NCI-H69 (cell line): ENCODE results near the gene SERPINB5.
"Not testable (repeated sequence)": the region's sequence is repeated elsewhere in the genome, so short reads cannot be mapped to it uniquely, and the experiment has no call there.

Source experiments
- DNase-seq: peaks from one replicate; lab custom pipeline; 2025; lab: John Stamatoyannopoulos, UW

Gene SERPINB5, protein sequence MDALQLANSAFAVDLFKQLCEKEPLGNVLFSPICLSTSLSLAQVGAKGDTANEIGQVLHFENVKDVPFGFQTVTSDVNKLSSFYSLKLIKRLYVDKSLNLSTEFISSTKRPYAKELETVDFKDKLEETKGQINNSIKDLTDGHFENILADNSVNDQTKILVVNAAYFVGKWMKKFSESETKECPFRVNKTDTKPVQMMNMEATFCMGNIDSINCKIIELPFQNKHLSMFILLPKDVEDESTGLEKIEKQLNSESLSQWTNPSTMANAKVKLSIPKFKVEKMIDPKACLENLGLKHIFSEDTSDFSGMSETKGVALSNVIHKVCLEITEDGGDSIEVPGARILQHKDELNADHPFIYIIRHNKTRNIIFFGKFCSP

DNA sequence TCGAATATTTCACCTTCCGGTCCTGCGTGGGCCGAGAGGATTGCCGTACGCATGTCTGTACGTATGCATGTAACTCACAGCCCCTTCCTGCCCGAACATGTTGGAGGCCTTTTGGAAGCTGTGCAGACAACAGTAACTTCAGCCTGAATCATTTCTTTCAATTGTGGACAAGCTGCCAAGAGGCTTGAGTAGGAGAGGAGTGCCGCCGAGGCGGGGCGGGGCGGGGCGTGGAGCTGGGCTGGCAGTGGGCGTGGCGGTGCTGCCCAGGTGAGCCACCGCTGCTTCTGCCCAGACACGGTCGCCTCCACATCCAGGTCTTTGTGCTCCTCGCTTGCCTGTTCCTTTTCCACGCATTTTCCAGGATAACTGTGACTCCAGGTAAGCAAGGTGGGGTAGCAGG lies at the start of gene SERPINB5:
Gene SERPINB5, plus strand, starts transcription at position 291 of the 400 bp plus-strand sequence. CDS start 7,471 bp downstream, outside the sequence.
- peak; percentile 95 for DNase-seq

DNA sequence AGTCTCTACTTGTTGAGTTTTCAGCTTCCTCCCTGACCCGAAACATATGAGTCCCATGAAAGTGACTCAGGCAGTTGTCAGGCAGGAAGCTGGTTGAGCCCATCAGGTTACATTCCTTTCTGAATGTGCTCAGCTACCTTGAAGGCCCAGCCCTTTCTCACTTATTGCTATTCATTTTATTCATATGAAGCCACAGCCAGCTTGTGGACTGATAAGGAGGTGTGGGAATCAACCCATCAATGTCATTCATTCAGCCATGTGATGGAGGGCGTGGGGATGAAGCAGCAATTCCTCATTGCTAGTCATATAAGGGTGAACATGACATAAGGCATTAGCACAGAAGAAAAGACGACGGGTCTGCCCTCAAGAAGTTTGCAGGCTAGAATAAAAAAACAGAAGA lies 49.2 kb upstream of the SERPINB5 start:
- no peak for DNase-seq

DNA sequence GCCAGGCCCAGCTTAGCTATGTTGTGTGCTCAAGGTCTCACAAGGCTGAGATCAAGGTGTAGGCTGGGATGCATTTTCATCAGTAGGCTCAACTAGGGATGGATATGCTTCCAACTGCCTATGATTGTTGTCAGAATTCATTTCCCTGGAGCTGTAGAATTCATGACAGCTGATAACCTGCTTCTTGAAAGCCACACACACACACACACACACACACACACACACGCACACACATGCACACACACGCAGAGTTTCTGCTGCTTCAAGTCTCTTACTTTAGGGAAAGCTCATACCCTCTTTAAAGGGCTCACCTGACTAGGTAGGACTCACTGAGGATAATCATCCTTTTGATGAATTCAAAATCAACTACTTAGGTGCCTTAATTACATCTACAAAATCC lies 46.2 kb upstream of the SERPINB5 start:
- no peak for DNase-seq

DNA sequence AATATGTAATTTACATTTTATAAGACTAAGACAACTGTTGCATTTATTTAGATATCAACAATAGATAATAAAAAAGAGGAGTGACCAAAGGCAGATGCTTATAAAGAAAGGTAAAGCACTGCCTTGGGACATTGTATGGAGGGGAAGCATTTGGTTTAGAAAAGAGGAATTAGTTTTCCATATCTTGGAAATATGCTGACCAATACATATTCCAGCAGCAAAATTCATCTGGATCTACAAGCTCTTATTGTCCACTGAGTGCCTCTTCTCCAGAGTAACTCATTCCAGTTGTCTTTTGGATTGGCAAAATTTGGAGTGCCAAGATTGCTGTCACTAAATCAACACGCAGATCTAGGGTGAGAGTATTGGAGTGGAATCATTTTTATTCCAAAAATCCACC lies 45.6 kb upstream of the SERPINB5 start:
- DNase-seq: no peak

DNA sequence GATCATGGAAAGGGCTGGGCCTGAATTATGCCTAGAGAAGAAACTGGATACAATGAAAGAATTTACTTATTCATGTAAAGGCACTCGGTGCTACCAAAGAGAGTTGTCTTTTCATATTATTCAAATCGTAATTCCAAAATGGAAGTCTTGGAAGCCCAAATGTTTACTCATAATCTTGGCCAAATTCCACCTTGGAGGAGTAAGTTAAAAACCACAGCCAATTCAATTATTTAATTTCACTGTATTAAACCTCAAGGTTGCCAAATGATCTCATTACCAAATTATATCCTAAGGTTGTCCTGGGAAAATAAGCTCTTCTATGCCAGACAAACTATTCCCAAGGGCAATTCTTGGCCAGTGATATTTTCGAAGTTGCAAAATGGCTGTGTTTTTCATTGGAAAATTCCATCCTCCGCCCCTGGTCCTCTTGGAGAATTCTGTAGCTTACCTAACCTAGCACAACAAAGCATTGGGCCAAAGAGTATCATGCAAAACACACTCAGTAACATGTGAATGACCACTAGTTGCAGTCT lies 43.4 kb upstream of the SERPINB5 start:
- DNase-seq: no peak

DNA sequence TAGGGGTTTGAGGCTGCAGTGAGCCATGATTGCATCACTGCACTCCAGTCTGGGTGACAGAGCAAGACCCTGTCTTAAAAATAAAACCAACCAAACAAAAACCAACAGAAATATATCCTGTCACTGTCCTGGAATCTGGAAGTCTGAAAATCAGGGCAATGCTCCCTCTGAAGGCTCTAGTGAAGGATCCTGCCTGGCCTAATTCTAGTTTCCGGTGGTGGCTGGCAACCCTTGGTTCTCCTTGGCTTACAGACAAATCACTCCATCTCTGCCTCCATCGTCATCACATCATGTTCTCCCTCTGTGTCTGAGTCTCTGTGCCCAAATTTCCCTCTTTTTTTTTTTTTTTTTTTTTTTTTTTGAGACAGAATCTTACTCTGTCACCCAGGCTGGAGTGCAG lies 38.6 kb upstream of the SERPINB5 start:
- DNase-seq: no peak

DNA sequence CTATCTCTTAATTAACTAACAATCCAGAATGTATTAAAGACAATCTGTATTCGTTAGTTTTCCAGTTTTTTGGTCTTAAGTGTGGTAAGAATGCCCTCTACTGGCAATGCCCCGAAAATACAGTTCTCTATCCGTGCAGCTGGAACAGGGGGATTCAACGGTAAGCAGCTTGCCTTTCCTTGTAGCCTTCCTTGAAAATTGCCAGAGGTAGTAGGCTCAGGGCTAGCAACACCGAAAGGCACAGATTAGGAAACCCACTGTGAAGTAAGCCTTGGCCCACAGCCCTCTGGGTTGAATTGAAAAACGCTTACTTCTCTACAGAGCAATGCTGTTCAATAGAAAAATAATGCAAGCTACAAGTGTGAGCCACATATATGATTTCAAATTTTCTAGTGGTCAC lies 37.4 kb upstream of the SERPINB5 start:
- DNase-seq: peak; percentile 84

DNA sequence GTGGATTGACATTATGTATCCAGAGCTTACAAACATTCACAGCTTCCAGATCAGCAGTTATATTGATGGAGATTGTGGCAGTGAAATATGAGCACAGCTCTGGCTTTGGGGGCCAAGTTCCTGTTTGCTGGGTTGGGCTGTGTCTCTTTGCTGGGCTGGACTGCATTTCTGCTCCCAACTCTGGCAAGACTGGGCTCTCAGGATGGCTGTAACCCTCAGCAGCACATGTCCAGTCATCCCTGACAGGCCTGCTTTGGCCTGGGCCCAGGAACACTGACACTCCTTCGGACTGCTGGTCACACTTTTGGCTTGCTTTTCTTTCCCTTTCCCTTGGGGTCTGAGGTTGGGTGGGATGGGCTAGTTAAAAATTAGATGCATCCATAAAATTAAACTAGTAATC lies 36.5 kb upstream of the SERPINB5 start:
- DNase-seq: no peak

DNA sequence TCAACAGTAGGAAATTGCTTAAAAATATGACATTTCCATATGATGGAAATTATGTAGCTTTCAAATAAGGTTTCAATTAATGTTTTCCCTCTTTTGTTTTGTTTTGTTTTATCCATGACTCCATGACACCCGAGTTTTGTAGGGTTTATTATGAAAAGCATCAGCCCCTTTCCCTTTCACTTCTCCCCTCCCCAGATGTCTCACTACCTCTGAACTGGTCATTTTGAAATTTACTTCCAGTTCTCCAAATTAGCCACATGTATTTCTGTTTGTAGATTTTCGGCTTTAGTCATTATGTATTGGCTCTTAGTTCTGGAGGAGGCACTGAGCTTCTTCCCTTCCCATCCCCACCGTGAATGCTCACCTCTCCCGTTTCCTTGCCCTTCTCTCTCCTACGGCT lies 35.9 kb upstream of the SERPINB5 start:
- DNase-seq: no peak

DNA sequence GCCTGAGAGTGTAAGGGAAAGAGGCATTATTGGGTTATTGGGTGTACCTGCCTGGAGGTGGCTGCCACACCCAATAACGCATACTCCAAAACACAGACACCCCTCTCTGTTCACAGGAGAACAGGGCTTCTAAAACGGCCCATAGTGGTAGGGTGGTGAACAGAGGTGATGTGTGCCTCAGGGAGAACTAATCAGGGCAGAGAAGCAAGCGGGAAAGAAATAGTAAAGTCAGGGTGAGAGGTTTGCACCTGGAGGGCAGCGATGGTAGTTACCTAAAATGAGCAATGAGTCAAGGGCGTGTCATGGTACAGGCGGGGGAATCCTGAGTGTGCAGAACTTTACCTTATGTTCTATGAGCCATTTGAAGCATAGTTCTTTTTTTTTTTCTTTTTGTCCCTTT lies 32.9 kb upstream of the SERPINB5 start:
- DNase-seq: no peak

DNA sequence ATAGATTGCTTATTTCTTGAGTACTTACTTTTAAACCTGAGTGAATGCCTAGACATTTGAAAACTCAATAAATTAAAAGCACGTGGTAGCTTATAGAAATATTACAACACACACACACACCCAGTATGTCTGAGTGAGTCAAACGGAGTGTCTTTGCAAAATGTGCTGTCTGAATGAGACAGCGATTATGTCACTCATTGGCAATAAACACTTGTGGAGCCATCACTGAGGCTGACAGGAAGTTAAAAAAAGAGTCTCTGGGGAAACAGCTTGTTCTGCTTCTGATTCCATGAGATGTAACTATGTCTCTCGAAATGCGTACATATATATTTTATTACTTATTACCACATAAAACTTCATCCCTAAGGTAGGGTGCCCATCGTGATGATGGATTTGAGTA lies 32.2 kb upstream of the SERPINB5 start:
- no peak for DNase-seq

DNA sequence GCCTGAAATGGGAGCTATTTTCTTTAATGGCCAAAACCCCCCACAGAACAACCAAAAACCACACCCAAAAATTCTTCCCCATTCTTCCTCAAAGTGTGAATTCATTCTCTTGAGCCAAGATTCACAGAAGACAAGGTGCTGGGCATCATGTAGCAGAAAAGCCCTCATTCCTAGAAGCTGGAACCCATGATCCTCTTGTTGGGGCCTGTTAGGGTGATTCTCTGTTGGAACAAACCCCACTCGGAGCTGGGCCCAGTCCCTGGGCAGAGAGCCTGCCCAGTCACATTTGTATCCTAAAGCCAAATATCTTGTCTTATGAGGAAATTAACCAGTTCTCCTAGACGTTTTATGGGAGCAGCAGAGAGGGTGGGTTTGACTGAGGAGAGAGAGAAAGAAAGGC lies 31.7 kb upstream of the SERPINB5 start:
- no peak for DNase-seq

DNA sequence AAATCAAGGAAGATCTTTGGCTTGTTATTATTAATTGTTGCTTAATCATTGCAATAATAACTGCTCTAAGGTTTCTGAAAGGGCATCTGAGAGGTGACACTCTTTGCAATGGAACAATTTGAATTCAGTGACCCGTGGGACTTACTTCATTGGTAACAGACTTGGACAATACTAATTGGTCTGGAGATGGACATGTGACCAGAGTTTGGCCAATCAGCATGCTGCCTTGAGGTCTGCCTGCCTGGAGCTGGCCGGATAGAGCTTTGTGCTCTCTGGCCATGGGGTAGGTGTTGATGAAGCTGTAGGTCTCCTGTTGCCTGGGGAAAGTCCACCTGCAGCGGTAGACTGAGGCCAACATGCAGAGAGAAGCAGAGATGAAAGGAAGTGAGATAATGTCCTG lies 30.5 kb upstream of the SERPINB5 start:
- peak; percentile 27 for DNase-seq

DNA sequence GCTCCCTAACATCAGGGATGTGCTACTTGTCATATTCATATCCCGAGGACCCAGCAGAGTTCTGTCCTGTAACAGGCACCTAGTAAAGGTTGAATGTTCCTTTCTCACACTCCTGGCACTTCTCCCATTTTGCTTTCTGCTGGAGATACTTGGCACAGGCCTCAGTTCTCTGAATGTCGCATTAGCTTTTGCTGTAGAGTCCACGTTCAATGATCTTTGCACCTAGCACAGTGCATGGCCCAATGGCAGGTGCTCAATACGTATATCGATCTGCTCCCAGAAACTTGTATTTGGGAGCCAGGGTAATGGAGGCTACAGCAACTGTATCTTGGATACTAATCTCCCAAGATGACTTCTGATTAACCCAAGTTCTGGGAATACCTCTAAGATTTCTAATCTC lies 29.7 kb upstream of the SERPINB5 start:
- DNase-seq: no peak

DNA sequence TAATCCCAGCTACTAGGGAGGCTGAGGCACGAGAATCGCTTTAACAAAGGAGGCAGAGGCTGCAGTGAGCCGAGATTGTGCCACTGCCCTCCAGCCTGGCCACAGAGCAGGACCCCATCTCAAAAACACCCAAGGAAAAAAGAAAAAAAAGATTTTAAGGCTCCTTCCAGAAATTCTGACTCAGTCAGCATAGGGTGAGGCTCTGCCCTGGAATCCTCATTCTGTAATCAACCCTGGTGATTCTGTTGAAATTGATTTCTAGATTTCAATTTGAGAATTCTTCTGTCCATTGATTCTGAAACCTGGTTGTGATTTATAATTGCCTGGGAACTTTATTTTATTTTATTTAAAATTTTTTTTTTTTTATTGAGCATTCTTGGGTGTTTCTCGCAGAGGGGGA lies 27.3 kb upstream of the SERPINB5 start:
- DNase-seq: no peak

DNA sequence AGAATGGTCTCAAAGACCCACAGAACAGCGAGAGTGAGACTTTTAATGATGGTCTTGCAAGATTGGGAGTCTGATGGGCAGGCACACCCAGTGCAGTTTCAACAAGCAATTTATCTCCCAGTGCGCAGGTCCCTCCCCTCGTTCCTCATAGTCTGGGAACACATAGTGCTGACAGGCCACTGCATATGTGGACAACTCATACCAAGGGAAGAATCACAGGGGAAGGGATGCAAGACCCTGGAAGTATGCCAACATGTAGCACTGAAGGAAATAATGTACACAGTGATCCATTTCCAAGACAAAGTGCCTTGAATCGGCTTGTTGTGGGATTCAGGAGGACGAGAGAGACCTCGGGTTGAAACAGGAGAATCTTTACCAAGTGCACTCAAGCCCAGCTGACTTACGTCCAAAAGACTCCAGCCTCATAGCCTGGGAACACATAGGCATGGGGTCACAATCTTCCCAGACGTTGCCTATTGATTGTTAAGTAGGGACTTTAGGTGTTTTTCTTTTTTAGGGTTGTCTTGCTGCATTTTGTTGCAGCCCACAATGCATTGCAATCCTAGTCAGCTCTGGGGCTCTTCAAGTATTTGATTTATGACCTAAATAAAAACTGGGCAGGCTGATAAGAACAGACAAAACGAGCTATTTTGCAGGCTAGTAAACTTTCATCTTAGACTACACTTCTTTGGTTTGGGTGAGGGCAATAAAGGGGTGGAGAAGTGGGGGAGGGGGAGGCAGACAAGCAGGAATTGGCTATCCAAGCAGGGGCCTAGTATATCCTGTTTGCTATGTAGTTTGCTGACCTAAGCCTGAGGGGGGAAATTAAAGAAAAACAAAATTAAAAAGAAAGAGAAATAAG lies 24.7 kb upstream of the SERPINB5 start:
- DNase-seq: peak; percentile 37

DNA sequence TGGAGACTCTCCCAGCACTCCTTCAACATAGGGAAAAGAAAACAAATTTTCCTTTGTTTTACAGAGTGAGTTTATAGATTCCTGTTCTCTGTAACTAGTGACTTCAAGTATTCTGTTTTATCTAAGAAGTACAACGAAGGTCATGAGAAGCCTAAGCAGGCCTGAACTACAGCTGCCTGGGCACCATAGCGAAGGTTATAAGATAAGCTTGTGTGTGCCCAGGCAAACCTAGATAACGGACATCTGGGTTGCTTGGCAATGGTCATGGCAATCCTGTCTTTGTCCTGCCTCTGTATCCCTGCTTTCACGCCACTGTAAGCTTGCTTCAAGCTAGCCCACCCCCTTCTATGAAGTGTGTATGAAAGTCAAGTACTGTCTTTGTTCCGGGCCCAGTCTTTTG lies 24.0 kb upstream of the SERPINB5 start:
- not testable (repeated sequence) for DNase-seq

DNA sequence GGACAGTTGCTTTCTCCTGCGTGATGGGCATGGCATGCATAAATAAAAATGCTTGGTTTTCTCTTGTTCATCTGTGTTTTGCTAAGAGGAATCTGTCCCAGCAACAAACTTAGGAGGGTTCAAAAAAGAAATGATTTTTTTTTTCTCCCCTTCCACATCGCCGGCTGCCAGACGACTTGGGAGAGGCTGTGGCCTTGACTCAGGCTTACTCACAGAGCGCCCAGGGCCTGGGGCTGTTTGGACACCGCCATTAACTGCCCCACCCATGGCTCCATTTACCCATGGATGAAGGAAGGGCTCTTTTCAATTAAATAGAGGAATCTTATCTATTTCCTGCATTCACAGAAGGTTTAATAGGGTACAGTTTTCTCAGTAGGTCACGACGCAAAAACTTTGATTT lies 22.3 kb upstream of the SERPINB5 start:
- peak; percentile 53 for DNase-seq

DNA sequence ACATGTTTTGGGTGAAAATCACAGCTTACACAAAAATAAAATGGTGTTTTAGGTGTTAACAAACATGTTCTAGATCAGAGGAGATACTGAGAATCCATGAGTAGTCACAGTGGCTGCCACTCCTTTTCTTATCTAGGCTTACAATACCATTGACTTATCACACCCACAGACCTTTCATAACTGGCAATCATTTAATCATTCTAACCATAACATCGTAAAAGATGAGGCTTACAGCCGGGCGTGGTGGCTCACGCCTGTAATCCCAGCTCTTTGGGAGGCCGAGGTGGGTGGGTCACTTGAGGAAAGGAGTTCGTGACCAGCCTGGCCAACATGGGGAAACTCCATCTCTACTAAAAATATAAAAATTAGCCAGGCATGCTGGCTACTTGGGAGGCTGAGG lies 18.8 kb upstream of the SERPINB5 start:
- no peak for DNase-seq

DNA sequence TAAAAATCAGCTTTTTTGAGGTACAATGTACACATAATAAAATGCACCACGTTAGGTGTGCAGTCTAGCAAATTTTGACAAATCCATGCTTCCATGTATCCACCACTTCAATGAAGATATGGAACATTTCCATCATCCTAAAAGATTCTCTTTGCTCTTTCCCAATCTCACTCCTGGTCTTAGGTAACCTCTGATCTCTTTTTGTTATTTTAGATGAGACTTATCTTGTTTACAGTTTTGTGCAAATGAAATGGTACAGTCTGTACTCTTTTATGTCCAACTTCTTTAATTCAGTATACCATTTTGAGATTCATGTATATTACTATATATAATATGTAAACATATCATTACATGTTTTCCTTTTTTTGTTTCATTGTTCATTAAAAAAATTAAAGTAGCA lies 16.3 kb upstream of the SERPINB5 start:
- no peak for DNase-seq

DNA sequence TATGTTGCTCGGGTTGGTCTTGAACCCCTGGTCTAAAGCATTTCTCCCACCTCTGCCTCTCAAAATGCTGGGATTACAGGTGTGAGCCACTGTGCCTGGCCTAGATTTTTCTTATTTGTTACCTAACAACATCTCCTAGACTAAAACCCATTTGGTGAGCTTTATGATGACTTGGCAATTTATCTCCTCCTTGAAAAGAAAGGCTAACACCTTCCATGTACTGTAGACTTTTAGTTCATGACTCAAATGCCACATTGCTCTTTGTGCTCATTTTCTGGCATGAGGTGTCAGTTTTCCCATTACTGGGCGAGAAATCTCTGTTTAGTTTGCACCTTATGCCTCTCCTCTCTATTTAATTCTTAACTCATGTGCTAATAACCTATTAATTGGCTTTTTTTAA lies 12.3 kb upstream of the SERPINB5 start:
- DNase-seq: no peak

DNA sequence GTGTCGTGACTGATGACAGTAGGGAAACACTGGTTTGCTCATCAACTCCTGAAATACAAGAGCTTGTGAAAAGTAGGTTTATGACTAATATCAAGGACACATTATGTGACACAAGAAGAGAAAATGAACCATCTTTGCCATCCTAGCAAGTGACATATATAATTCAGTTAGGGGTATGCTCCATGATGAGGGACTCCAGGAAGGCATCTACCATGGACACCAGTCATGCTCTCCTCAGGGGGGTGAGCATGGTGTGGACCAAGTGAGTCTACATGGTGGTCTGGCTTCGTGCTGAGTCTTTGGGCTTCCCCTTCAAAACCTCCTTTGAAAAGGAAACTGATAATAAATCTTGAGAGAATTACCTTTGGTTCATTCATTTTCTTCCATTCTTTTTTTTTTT lies 11.7 kb upstream of the SERPINB5 start:
- no peak for DNase-seq

DNA sequence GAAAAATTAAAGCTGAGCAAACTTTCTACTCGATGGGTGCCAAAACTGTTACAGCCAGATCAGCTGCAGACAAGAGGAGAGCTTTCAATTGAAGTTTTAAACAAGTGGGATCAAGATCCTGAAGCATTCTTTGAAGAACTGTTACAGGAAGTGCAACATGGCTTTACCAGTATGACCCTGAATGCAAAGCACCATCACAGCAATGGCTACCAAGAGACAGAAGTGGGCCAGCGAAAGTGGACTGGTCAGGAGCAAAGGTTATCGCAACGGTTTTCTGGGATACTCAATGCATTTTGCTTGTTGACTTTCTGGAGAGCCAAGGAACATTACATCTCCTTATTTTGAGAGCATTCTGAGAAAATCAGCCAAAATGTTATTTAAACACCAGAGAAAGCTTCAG lies 9.1 kb upstream of the SERPINB5 start:
- no peak for DNase-seq
